Left lobe of liver (tissue), 2 donors: ENCODE measurements around the gene ANO1. TPM values are rescaled to one million over a fixed set of nuclear protein-coding genes. Genes with fewer than 3 reads are reported as not detected.

Experiments
- ATAC-seq: fragments of 200-7000 bp; cut with Tn5 transposase; one replicate; pipeline ENCODE4 v1.9.1; 2020; ENCODE audit warnings: mild to moderate bottlenecking, moderate library complexity
- DNase-seq: peaks from one replicate; pipeline ENCODE4 v3.0.0-alpha.2; 2020; ENCODE audit warnings: low spot score
- total RNA-seq: library from RNA; stranded (reverse); gene quantifications from one replicate; pipeline ENCODE4 v1.2.1, GENCODE V29; 2021
- donor health status: DM: no; HTN: no; CAD: no; lungs with moderate emphysema.
- donor health status: DM: no; HTN: yes; CAD: no.

Gene ANO1
- total RNA-seq, 1 donor from 2014 or later, result 260 TPM

DNA sequence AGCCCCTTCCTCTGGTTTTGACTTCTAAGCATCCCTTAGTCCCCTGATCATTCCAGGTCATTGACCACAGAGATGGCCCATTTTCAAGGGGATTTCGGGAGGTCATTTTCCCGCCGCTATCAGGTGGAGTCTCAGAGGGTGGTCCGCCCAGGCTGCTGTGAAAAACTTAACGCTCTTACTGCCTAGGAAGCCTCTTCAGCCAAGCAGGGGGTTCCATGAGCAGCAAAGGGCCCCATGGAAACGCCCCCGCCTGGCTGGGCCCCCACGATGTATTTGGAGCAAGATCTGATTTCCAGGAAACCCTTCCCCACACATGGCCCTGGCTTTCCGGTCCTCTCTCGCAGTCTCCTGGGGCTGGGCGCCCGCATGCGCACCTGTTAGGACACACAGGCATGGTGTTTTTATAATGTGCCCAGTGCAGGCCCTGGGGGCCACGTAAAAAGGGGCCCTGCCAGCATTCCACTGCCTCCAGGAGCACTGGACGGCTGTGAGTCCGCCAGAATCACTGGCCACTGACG lies 32.5 kb downstream of the ANO1 start:
- ATAC-seq (no peak), DNase-seq (no peak)

DNA sequence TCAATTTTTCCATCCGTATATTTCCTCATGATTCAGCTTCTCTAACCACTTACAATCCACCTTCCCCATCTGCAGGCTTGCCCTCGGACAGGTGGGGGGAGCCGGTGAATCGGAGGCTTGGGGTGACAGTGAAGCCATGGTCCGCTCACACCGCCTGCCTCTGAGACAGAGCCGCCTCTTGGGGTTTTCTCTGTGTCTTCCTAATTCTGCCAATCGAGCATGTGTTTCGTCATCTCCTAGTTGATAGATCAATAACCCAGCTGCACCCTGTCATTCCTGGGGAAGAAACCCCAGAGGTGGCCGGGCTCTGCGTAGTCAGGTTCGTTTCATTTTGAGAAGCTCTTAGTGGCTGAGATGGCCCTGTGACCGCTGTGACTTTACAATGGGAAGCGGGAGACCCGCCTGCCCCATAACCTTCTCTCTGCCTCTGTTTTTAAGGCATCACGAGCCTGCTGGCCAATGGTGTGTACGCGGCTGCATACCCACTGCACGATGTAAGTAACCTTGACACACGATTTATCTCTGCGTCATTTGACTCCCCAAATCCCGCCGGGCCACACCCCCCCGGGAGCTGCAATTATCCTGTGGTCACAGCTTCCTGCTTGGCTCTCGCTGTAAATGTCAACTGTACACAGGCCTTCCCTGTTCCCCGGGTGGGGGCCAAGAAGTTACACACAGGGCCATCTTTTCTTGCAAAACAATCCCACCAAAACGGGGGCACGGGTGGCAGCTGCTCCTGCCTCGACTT lies 33.3 kb downstream of the ANO1 start:
- ATAC-seq (peak; percentile 21), DNase-seq (no peak)

DNA sequence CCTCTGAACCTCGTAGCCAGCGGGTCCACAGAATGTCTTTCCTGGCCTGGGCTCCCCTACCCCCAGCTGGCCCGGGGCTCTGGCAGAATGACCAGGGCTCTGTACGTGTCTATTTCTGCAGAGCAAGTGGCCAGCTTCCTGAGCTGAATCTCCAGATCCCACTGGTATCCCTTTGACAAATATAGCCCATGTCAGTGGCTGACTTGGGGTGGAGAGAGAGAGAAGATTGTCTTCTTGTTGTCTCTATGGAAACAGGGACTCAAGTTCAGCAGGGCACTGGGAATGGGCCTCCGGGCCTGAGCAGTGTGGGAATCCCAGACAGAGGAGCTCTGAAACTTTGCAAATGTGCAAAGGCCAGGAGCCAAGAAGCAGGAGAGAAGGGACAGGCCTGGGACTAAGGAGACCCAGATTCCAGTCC lies 33.9 kb downstream of the ANO1 start:
- DNase-seq (no peak), ATAC-seq (peak; percentile 11)

DNA sequence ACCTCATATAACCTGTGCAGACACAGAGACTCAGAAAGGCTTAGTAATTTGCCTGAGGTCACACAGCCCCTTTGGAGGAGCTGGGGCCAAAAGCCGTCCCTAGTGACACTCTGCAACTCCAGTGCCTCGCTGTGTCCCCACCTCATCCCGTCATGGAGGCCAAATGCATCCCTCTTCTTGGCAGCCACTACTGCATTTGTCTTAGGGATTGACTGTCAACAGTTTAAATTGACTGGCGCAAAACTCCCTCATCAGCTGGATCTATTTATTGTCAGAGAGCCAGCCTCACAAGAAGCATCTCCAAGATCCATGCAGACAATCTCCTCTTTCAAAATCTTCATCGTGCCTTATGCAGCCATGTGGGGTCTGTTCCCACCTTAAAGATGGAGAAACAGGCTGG lies 35.7 kb downstream of the ANO1 start:
- DNase-seq (no peak), ATAC-seq (no peak)

DNA sequence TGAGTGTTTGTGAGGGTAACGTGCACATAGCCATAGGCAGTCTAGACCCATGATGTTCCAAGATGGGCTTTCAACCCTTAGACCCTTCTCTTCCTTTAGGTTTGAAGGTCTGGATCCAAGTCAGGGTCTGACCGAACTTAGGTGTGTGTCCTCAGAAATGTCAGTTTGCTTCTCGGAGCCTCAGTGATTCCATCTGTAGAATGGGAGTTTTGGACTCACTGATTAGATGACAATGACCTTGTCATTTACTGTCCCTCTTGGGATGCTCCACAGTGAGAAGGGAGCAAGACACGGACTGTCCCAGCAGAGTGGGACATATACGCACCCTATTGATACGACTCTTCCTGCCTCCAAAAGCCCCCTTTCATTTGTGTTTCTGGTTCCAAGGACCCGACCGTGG lies 37.7 kb downstream of the ANO1 start:
- ATAC-seq, result no peak
- no peak for DNase-seq

DNA sequence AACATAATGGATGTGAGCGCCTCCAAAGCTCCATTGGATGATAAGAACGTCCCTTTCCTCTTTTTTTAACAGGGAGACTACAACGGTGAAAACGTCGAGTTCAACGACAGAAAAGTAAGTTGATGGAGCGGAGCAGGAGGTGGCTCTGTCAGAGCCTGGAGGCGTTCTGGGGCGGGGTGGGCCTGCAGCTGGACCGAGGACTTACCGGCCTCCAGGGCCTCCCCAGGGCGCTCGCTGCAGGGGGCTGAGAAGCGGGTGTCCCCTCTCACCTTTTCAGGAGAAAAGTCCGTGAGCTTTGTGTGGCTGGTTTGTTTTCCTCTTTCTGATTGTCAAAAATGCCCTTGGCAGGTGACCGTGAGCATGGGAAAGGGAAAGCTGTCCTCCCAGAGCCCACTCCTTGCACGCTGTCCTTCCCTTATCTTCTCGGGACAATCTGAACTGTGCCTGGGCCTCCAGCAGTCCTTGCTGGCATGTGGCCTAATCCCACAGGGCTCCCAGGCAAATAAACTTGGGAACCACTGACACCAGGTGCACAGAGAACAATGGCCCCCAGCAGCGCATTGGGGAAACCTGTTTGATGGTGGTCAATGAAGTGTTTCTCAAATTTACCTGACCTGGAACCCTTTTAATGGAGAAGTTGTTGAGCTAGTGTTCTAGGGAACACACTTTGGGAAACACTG lies 38.4 kb downstream of the ANO1 start:
- DNase-seq (no peak), ATAC-seq (no peak)

DNA sequence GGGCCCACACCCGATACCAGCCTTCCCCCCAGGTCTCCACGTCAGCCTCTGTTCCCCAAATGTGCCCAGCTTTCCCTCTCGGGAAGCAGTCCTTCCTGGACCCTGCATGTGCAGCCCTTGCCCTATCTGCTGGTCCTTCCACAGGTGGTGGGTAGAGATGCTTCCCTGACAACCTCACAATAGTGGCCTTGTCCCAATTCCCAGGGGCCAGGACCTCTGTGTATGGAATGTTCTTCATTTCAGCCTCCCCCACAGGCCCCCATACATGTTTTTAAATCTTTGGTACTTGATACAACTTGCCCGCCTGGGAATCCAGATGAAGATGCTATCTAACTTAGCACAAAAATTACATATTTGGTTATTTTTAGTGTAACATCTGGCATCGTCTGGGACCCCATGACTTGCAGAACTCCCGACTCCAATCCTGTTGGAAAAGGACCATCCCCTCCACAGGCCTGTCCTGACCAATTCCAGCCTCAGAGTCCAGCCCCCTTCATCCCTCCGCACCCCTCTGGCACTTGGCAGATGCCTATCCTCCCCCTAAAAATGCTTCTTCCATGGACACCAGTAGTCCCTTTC lies 39.5 kb downstream of the ANO1 start:
- DNase-seq, result no peak

DNA sequence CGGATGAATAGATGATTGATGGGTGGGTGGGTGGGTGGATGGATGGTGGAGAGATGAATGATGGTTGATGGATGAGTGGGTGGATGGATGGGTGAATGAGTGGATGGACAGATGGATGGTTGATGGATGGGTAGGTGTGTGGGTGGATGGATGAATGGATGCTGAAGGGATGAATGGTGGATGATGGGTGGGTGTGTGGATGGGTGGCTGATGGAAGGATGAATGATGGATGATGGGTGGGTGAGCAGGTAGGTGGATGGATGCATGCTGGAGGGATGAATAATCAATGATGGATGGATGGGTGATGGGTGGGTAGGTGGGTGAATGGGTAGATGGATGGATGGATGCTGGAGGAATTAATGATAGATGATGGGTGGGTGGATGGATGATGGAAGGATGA lies 40.5 kb downstream of the ANO1 start:
- DNase-seq (no peak), ATAC-seq (no peak)

More for the DNA sequence above, 39.5 kb downstream of the ANO1 start:
- ATAC-seq, result no peak

DNA sequence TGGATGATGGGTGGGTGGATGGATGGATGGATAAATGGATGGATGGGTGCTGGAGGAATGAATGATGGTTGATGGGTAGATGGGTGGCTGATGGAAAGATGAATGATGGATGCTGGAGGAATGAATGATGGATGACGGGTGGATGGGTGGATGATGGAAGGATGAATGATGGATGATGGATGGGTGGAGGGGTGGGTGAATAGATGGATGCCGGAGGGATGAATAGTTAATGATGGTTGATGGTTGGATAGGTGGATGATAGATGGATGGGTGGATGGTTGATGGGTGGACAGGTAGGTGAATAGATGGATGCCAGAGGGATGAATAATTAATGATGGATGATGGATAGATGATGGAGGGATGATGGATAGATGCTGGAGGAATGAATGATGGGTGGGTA lies 41.4 kb downstream of the ANO1 start:
- DNase-seq (no peak), ATAC-seq (no peak)

DNA sequence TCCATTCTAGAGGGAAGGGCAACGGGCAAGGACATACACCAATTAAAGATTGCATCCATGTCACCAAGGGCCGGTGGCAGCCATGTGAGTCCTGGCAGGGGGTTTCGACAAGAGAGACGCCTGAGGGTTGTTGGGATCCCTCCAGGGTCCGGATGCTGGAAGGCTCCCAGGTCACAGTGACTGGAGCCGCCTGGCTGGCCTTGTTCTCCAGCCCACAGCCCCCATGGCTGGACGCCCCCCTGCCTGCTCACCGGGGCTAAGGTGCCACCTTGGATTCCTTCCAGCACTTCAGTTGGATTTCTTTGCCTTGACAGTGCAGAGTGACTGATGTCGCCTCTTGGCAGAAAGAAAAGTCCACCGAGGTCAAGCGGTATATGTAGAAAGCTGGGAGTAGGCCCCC lies 42.6 kb downstream of the ANO1 start:
- ATAC-seq (no peak), DNase-seq (no peak)

DNA sequence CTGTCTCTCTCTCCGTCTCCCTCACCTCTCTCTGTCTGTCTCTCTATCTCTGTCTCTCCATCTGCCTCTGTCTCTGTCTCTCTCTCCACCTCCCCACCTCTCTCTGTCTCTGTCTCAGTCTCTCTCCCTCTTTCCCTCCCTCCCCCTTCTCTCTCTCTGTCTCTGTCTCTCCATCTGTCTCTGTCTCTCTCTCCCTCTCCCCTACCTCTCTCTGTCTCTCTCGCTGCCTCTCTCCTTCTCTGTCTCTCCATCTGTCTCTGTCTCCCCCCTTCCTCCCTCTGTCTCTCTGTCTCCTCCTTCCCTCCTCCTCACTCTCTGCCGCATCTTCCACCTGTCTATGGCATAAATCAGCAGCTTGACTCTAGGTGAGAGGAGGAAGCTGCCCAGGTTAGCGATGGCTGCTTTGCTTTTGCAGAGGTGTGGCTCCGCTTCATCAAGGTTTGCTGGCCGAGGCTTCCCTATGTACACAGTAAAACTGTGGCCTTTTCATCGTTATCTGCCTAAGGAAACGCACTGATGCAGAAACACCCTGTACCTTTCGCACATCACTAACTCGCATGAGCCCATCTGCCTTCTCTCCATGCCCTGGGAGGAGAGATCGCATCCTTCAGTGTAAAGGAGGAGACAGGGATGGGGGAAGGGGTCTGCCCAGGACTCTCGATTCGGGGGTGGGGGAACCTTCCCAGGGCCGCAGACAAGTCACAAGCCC lies 44.5 kb downstream of the ANO1 start:
- no peak for DNase-seq
- ATAC-seq, result peak; percentile 21

DNA sequence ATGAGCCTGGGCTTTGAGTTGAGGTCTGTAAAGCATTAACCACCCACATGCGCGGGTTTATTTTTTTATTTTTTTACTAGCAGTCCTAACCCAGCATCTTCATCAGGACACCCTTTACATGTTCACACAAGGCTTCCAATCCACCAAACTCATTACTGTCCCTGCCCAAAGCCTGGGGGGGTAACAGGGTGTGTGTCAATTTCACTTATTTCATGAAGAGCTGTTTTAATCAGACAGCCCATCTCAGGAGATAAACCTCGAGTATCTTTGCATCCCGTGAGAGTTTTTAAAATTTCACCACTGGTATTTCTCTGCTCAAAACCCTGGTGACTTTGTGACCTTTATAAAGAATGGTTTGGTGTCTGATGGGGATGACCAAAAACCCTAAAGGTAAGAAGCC lies 45.6 kb downstream of the ANO1 start:
- DNase-seq, result no peak
- no peak for ATAC-seq

DNA sequence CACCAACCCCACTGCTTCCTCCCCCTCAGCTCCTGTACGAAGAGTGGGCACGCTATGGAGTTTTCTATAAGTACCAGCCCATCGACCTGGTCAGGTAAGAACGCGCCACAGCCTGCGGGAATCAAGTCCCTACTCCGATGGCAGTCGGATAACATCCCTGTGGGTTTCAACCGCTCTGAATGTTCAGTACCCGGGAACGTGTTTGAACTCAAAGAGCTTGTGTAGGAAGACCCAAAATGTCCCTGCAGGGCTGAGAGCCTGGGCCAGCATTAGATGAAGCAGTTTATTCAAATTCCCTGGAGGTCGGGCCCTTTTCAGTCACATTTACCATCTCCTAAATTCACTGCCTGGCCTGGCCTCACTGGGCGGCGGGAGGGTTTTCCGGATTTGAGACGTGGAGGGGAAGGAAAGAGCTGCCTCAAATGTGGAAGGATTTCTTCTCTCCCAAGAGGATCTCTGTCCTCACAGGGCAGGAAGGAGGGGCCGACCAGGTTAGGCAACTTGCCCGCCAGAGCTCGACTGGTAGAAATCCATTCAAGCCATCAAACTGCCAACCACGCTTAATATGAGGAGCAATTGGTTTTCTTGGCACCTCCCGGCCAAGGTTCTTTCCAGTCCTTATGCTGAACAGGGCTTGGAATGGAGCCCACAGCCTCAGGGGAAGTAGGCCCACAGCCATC lies 46.3 kb downstream of the ANO1 start:
- no peak for DNase-seq
- ATAC-seq, result no peak

DNA sequence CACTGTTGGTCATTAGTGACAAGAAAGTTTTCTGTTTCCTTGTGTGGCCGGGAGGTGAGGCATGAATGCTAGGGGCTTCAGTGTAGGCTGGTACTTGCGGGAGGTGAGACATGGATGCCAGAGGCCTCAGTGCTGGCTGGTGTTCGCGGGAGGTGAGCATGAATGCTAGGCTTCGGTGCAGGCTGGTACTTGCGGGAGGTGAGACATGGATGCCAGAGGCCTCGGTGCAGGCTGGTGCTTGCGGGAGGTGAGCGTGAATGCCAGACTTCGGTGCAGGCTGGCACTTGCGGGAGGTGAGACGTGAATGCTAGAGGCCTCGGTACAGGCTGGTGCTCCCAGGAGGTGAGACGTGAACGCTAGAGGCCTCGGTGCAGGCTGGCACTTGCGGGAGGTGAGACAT lies 48.4 kb downstream of the ANO1 start:
- no peak for DNase-seq

DNA sequence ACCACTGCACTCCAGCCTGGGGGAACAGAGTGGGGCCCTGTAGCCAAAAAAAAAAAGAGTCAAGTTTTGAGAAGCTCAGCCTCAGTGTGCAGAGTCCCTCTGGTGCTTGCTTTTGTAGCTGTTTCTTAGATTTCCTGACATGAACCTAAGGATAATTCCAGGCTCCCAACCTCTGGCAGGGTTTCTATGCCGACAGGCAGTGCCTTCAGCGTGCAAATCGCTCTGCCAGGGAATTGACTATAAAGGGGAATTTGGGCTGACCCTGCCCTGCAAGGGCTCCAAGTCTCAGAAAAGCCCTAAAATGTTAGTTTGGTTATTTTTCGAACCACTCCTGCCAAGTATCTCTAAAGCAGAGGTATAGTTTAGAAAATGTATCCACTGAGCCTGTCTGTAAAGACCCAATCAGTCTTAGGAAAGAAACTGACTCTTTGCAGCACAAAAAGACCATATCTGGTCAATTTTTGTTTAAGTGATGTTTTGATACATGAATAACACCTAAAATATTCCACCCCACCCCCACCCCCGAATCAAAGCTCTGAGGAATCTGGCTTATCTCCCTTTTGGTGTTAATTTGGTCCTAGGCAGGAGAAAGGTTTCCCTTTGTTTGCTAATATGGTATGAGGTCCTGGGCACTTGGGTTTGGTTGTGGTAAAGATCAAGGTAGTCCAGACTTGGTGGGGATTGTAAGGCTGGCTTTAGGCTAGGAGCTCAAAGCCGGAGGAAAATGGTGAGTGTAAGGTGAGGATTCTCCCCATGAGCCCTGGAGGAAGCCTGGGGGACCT lies 49.7 kb downstream of the ANO1 start:
- ATAC-seq, result peak; percentile 25
- no peak for DNase-seq

More for the DNA sequence above, 48.4 kb downstream of the ANO1 start:
- ATAC-seq, result no peak

DNA sequence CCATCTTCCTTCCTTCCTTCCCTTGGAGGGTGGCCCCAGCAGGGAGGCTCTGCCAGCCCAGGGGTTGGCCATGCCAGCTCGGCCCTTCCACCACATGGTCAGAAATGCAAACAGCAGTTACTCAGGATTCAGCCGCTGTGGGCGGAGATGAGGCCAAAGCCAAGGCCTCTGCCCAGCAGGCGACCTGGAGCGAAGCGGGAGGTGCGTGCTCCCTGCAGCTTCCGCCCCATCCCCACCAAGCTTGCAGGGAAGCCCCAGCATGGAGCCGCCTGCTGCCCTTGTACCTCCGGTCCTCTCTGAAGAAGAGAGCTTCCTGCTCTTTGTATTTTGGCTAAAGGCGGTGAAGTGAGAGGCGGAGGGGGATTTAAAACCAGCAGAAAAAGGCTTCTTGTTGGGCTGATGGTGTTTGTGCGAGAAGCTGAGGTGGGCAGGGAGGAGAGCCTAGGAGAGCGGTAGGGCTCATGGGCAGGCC lies 50.4 kb downstream of the ANO1 start:
- peak; percentile 86 for DNase-seq
- peak; percentile 91 for ATAC-seq

DNA sequence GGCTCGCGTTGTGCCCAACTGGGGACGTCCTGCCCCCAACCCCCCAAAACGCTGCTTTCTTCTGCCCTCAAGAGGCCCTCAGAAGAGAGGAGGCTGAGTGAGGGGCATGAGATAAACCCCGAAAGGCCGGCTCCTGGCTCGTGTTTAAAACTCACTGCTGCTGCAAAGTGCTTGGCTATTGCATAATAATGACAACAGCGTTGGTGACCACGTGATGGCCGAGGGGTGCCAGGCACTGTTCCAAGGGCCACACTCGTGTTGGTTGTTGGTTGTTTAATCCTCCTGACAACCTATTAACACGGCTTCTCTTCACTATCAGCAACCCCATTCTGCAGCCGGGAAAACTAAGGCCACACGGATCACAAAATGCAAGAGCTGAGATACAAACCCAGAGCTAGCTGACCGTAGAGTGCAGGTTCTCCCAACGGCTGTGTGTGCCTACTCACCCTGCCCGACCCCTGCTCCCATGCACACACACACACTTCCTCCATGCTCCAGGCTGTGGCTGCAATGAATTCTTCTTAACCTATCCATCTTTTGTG lies 51.0 kb downstream of the ANO1 start:
- peak; percentile 86 for DNase-seq
- ATAC-seq, result peak; percentile 61

DNA sequence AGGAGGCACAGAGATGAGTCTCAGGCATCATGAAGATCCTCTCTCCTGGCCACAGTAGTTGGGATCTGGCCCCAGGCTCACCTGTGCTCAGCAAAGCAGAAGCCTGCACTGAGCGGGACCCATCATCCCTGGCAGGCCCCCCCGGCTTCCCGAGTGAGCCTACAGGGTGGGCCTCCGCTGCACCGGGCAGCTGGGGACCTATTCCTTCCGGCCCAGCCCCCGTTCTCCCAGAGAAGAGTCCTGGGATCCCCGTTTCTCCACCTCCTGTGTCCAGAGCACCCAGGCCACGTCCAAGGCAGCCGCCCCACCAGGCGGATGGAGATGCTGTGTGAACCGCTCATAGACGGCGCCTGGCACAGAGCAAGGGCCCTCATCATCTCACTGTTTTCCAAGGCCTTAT lies 52.5 kb downstream of the ANO1 start:
- no peak for ATAC-seq
- DNase-seq, result no peak

DNA sequence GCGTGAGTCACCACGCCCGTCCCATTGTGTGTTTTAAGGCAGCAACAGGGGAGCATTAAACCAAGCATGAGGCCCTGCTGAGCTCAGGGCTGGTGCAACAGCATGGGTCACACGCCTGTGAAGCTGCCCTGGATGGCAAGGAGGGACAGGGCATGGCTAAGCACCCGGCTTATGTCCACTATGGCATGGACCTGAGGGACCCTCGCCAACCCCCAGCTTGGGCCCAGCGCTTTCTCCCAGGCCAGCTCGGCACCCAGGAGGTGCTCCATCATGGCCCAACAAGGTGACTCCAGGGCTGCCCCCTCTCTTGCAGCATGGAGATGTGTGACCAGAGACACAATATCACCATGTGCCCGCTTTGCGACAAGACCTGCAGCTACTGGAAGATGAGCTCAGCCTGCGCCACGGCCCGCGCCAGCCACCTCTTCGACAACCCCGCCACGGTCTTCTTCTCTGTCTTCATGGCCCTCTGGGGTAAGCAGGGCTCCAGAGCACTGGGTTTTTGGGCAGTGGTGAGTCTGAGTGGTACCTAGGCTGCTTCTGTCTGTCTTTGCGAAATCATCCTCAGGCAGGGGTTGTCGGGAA lies 53.6 kb downstream of the ANO1 start:
- DNase-seq, result no peak
- ATAC-seq, result no peak
